ENCODE measurements around the gene BAIAP2.
A peak's percentile ranks its signal among the peaks of the same experiment; 100 is the strongest.

BAIAP2 gene

GRCh38 chr17:81160747-81161453 lies 125.9 kb downstream of the BAIAP2 start:
- TF ChIP-seq CTCF (IDR thresholded peaks at IDR 0.05), result no peak
- H3K4me3 ChIP-seq, result peak overlapping the region; percentile 62
- DNase-seq (ENCODE audit: low spot score), result no peak
- no peak overlapping the region for H3K27ac ChIP-seq

- no peak overlapping the region for H3K27ac ChIP-seq
- H3K4me3 ChIP-seq, result no peak overlapping the region
- no peak for DNase-seq (ENCODE audit: low spot score)
- TF ChIP-seq CTCF (IDR thresholded peaks at IDR 0.05), result no peak
Measured at GRCh38 chr17:81161536-81161935, 126.6 kb downstream of the BAIAP2 start.

GRCh38 chr17:81161972-81162371 lies 127.0 kb downstream of the BAIAP2 start:
- no peak overlapping the region for H3K27ac ChIP-seq

GRCh38 chr17:81162491-81162890 lies 127.5 kb downstream of the BAIAP2 start:
- no peak for DNase-seq (ENCODE audit: low spot score)
- H3K27ac ChIP-seq, result no peak overlapping the region

More at GRCh38 chr17:81161972-81162371, 127.0 kb downstream of the BAIAP2 start:
- TF ChIP-seq CTCF (IDR thresholded peaks at IDR 0.05), result no peak
- DNase-seq (ENCODE audit: low spot score), result no peak
- H3K4me3 ChIP-seq, result no peak overlapping the region

GRCh38 chr17:81163051-81163695 lies 128.2 kb downstream of the BAIAP2 start:
- no peak for TF ChIP-seq CTCF (IDR thresholded peaks at IDR 0.05)
- Histone ChIP-seq H3K27ac (no peak overlapping the region), H3K4me3 (no peak overlapping the region)
- no peak for DNase-seq (ENCODE audit: low spot score)

More at GRCh38 chr17:81162491-81162890, 127.5 kb downstream of the BAIAP2 start:
- TF ChIP-seq CTCF (IDR thresholded peaks at IDR 0.05), result no peak
- no peak overlapping the region for H3K4me3 ChIP-seq

- H3K27ac ChIP-seq, result no peak overlapping the region
- no peak for TF ChIP-seq CTCF (IDR thresholded peaks at IDR 0.05)
- DNase-seq (ENCODE audit: low spot score), result no peak
- H3K4me3 ChIP-seq, result no peak overlapping the region
Measured at GRCh38 chr17:81163703-81164370, 128.9 kb downstream of the BAIAP2 start.

Measured in coronary artery (tissue), 2 donors.